ENCODE data around the gene BARHL1.
"Not testable (repeated sequence)": the region's sequence is repeated elsewhere in the genome, so short reads cannot be mapped to it uniquely, and the experiment has no call there.

Gene BARHL1

DNA sequence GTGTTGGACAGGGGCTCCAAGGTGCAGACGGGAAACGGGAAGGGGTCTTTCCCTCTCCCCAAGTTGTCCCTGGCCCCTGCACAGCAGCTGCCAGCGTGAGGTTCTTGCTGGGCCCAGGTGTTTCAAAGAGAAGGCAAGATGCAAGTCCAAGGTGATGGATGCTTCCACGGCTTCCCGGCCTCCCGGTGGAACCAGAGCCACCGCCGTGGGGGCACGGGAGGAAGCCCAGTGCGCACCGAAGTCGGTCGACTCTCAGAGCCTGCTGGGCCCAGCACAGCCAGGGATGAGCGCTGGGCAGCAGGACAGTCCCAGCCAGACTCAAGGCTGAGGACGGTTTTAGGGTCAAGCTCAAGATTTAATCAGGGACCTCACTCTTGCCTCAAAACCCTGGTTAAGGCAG, 25.2 kb upstream of the BARHL1 start:
- no peak for FAIRE-seq

GRCh38 chr9:132559711-132560110, 22.7 kb upstream of the BARHL1 start:
- FAIRE-seq: no peak

DNA sequence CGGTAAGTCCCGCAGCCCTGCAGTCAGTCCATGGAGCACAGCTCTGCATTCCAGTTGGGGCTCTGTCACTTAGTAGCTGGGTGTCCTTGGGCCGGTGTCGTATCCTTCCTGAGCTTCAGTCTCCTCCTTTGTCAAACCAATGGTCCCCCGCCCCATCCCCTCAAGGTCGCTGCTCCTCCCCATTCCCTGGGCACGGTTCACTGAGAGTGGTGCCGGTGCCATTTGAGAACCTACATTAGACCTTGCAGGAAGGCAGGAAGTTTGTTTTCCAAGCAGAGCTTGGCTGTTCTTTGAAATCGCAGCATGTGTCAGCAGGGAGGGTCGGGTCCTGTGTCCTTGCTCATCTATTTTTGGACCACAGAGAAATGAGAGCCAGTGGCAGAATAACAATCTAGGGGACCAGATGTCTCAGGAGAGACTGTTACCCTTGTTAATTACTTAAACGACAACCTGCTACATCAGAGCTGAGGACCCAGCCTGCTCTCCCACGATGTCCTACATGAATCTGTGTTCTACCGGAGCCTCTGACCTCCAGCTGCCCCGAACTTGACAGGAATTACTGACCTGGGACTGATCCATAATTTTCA, 21.7 kb upstream of the BARHL1 start:
- FAIRE-seq: no peak

DNA sequence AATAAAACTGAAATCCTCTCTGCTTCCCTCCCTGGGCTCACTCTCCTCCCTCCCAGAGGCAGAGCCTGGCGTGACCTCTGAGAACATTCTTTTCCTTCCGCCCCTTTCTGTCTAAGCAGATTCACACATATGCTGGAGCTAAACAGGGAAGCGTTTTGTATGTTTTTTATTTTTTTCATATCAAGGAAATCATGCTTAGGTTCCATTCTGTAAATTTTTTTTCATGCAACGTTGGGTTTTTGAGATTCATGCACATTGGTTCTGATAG, 20.2 kb upstream of the BARHL1 start:
- FAIRE-seq: no peak

GRCh38 chr9:132564526-132564925, 17.9 kb upstream of the BARHL1 start:
- FAIRE-seq: no peak

DNA sequence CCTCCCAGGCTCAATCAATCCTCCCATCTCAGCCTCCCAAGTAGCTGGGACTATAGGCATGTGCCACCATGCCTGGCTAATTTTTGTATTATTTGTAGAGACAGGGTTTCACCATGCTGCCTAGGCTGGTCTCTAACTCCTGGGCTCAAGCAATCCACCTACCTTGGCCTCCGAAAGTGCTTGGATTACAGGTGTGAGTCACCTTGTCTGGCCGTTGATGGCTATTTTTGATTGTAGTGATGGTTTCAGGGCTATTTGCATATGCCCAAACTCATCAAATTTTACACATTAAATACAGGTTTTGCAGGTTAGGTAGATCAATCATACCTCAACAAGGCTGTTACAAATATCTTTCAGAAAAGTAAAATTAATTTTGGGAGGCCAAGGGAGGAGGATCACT, 13.6 kb upstream of the BARHL1 start:
- FAIRE-seq: not testable (repeated sequence)

DNA sequence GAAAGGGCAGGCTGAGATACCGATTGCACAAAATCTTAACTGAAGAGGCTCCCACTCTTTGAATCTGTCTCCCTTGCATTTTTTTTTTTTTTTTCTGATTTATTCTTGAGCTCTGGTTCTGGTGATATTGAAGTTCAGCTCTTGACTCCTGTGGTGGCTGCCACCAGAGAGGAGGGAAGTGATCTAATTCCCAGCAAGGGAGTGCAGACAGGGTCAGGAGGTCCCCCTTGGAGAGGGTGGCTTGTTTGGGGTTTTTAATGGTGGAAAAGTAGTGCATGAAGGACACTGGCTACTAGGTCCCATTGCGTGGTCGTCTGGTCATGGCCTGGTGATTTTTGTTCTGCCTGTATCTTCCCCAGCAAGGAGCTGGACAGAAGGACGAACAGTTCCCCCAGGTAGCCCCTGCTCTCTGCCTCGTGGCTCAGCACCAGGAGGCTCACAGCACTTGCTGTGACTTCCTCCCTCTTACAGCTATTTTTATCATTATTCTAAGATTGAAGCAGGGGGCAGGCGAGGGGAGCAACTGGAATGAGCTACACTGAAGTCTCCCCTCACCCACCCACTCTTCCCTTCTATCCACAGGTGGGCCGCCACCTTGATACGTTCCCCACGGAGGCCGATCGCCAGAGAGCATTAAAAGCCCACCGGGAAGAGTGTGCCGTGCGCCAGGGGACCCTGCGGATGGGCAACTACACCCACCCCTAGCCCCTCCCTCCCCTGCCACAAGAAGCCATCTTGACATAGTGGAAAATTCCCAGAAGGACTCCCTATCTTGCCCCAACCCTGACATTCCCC, 10.4 kb upstream of the BARHL1 start:
- FAIRE-seq: no peak

DNA sequence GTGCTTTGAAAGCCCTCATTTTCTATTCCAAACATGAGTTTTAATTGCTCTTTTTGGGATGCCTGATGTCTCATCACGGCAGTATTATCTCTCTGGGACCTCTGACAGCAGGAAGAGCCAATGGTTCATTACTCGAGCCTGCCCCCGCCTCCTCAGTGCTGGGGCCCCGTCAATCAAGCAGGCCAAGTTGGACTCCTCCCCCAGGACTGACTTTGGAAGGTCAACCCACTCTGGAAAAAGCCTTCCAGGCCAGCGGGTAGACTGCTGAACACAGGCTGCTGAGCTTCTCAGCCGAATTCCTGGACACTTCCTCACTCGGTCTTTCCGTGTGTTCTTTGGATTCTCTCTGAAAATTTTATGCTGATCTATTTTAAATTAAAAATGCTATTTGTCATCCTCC, 9.5 kb upstream of the BARHL1 start:
- FAIRE-seq: no peak

DNA sequence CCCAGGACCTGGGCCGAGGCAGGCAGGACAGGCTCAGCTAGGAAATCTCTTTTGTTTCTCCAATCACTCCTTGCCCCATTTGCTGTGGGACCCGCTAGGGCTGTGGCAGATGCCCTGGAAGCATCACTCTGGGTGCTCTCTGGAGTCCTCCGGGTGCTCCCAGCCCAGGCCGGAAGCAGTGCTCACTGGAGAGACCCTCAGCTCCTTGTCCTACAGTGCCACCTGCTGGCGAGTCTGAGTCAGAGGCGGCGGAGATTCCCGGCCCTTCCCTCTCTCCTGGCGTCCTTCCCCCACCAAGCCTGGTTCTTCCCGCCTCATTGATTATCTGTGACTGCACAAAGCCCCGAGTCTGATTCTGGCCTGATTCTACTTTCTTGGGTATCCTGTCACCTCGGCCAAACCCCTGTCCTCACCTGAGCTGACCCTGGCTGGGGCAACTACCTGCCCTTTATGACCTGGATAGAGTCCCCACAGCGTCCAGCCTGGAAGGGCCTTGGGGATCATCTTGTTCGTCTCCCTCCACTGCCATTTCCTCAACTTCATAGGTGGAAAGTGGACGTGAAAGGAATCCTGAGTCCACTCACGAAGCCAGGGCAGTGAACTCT, 7.3 kb upstream of the BARHL1 start:
- FAIRE-seq: no peak

- FAIRE-seq: no peak
These were observed 6.6 kb upstream of the BARHL1 start for GRCh38 chr9:132575811-132576210.

- no peak for FAIRE-seq
These were observed 5.3 kb upstream of the BARHL1 start for GRCh38 chr9:132577119-132577518.

DNA sequence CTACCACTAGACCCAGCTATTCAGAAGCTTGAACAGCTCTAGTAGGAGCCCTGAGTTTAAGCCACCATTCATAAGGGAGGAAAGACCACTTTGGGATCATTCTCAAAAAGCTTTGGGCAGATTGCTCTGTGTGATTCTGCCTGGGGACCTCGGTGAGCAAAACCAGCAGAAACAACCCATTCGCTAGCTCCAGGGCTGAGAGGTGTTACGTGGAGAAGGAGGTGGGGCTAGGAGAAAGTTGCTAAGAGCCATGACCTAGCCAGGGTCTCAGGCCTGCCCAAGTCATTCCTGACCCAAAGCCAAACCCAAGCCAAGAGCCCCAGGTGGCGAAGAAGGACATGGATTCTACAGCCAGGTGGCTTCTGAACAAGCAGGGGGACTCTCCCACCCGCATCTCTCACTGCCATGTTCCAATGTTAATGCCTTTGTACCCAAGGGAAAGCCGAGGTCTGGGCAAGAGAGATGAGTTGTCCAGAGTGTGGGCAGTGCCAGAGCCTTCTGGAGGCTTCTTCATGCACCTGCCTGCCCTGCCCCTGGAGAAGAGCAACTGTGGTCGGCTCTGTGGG, 4.0 kb upstream of the BARHL1 start:
- FAIRE-seq: no peak

GRCh38 chr9:132579427-132579798, 3.0 kb upstream of the BARHL1 start:
- no peak for FAIRE-seq

DNA sequence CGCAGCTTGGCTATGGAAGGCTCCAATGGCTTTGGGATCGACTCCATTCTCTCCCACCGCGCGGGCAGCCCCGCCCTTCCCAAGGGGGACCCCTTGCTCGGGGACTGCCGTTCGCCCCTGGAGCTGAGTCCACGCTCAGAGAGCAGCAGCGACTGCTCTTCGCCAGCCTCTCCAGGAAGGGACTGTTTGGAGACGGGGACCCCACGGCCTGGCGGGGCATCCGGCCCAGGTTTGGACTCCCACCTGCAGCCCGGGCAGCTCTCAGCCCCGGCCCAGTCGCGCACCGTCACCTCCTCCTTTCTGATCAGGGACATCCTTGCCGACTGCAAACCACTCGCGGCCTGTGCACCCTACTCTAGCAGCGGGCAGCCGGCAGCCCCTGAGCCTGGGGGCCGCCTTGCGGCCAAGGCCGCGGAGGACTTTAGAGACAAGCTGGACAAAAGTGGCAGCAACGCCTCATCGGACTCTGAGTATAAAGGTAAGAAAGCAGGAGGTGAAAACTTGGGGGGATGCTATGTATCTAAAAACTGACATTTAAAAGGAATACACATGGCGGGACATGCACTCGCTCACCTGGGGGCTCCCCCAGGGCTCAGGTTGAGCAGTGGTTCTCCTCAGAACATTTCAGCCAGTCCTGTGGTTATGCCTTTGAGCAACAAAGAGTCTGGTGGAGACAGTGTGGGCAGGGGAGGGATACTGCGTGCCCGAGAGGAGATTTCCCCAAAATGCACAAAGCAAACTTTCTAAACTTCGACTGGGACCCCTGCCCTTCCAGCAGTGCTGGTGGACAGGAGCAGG, 579 bp downstream of the BARHL1 start:
- no peak for FAIRE-seq

- no peak for FAIRE-seq
These were observed 1.3 kb downstream of the BARHL1 start for GRCh38 chr9:132583584-132584304.

GRCh38 chr9:132584601-132585560, 2.5 kb downstream of the BARHL1 start:
- no peak for FAIRE-seq

DNA sequence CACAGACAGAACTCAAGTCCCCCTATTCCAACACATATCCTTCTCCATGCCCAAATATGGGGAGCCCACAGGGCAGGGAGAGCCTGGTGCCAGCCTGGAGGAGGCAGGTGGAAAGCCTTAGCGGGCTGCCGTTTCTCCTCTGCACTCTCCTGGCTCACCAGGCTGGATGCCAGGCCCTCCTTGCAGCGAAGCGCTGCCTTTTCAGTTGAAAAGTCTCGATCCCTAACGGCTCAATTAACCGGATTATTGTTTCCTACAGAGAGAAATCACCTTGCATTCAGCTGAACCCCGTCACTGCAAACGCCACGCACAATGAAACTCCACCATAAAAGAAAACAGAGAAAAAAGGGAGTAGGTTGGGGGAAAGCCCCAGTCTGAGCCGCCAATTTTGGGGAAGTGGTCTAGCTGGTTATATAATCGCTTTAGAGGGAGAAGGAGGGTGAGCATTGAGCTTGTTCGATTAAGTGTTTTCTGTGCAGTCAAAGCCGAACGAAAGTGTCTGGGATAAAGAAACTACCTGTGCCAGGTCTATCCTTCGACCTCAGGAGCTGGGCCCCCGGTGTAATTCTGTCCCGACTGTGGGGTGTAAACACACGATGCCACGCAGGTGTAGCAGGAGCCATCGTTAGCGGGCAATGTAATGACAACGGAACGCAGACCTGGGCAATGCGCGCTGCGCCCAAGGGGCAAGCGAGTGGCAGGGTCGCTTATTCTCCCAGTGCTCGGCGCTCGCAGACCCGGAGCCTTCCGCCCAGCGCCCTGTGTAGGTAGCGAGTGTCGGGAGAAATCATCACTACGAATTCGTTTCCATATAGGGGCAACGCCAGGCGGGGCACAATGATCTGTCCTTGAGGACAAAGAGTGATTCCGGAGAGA, 3.8 kb downstream of the BARHL1 start:
- FAIRE-seq: no peak

- no peak for FAIRE-seq
These were observed 4.6 kb downstream of the BARHL1 start for GRCh38 chr9:132586830-132587591.

- no peak for FAIRE-seq
These were observed 5.2 kb downstream of the BARHL1 start for GRCh38 chr9:132587592-132587955.

DNA sequence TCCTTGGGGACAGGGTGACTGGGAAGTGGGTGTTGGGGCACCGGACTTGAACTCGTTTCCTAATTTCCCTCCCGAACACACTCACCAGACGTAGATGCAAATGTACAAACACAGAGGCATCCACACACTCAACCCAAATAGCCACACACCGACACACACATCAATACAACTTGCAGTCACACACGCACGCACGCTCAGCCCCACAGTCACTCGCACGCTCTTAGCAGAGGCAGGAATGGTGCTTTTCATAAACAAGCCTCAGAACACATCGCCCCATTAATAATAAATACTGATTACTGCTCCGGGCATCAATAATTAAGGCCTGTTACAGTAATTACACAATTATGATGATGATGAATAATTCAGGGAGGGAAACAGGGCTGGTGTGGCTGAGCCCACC, 5.7 kb downstream of the BARHL1 start:
- FAIRE-seq: no peak

Measured in endometrium (tissue), 2 donors.